ENCODE results near the gene CCHCR1. TPM values are rescaled to one million over a fixed set of nuclear protein-coding genes. Genes with fewer than 3 reads are reported as not detected.

CCHCR1 gene
- total and polyA plus RNA-seq, 9 of the 15 experiments (the other 6 are each of a cell fraction or from before 2014, with no cell fraction given): 1.2 to 47.3 (median 32.0) TPM

DNA sequence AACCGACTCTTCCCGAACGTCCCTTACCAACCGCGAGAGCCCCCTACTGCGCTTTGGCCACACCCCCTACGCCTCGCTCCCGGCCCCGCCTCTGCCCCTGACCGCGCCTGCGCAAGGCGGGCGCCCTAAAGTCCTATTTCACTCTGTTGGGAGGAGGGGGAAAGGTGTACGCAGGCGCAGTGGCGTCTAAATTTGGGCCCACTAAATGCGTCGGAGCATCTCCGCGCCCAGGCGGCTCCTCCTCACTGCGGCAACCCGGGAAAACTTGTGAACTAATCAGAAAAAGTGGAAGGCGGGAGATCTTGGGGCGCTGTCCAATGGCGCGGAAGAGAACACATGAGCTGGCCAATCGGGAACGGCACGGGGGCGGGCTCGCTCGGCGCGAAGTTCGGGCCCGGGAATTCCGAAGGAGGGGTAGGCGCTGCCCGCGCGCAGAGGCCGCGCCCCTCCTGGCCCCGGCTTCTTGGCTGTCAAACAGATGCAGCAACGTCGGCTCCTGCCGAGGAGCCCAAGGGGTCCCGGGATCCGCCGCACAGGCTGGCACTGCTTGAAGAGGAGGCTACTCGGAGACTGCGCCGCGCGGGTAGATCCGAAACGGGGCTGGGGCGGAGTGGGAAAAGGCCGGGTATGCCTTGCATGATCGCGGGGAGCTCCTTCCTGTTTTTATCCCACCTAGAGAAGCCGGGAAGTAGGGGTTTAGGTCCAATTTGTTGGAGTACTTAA is 699 bp upstream of the CCHCR1 start, which contains the start of gene TCF19 (continued):
- TF ChIP-seq GABPA (tag; conservative IDR thresholded peaks at IDR 0.05; ENCODE audit: low read depth) (no peak), ILF3 (IDR thresholded peaks at IDR 0.05; ENCODE audit: borderline replicate concordance) (no peak), ELF1 (tag; IDR thresholded peaks at IDR 0.05) (no peak), MTA1 (IDR thresholded peaks at IDR 0.05; ENCODE audit: borderline replicate concordance) (no peak), FOS (IDR thresholded peaks at IDR 0.05; ENCODE audit: extremely low read depth, insufficient read length) (peak; percentile 99), RBM25 (IDR thresholded peaks at IDR 0.05; ENCODE audit: low read depth, low read length, severe bottlenecking) (peak; percentile 99), TFAP4 (CRISPR knock-in tag; IDR thresholded peaks at IDR 0.05; ENCODE audit: borderline replicate concordance) (peak; percentile 79), MXD1 (CRISPR knock-in tag; IDR thresholded peaks at IDR 0.05; ENCODE audit: borderline replicate concordance, poor library complexity, severe bottlenecking) (no peak), EGR1 (conservative IDR thresholded peaks at IDR 0.05) (peak; percentile 95), NFIC (IDR thresholded peaks at IDR 0.05) (no peak), ZNF507 (tag; conservative IDR thresholded peaks at IDR 0.05) (no peak), ASH1L (IDR thresholded peaks at IDR 0.05; ENCODE audit: borderline replicate concordance, low read depth, partially characterized antibody) (peak; percentile 98), RB1 (IDR thresholded peaks at IDR 0.05; ENCODE audit: low read depth) (peak; percentile 98), HDAC1 (IDR thresholded peaks at IDR 0.05) (peak in 1 of 2 experiments; percentile 94; a peak in 2 of 4 replicates), KDM5B (IDR thresholded peaks at IDR 0.05; ENCODE audit: insufficient replicate concordance, low read depth, low read length) (no peak), NCOR1 (IDR thresholded peaks at IDR 0.05) (no peak), MYBL2 (IDR thresholded peaks at IDR 0.05; ENCODE audit: low read depth) (no peak; the same call in 1 of the 2 replicates), MYBL2 (CRISPR knock-in tag; IDR thresholded peaks at IDR 0.05; ENCODE audit: borderline replicate concordance) (no peak), PHF21A (IDR thresholded peaks at IDR 0.05; ENCODE audit: borderline replicate concordance, low read depth) (no peak), ZNF316 (IDR thresholded peaks at IDR 0.05) (no peak), BRF1 (IDR thresholded peaks at IDR 0.05; ENCODE audit: borderline replicate concordance, extremely low read depth, insufficient read length) (no peak), ZNF431 (CRISPR knock-in tag; IDR thresholded peaks at IDR 0.05) (no peak), HMG20B (CRISPR knock-in tag; IDR thresholded peaks at IDR 0.05) (no peak)
- TF ChIP-seq, protein P1, sequence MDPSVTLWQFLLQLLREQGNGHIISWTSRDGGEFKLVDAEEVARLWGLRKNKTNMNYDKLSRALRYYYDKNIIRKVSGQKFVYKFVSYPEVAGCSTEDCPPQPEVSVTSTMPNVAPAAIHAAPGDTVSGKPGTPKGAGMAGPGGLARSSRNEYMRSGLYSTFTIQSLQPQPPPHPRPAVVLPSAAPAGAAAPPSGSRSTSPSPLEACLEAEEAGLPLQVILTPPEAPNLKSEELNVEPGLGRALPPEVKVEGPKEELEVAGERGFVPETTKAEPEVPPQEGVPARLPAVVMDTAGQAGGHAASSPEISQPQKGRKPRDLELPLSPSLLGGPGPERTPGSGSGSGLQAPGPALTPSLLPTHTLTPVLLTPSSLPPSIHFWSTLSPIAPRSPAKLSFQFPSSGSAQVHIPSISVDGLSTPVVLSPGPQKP (CRISPR knock-in tag; IDR thresholded peaks at IDR 0.05): no peak
- TF ChIP-seq, protein P2, sequence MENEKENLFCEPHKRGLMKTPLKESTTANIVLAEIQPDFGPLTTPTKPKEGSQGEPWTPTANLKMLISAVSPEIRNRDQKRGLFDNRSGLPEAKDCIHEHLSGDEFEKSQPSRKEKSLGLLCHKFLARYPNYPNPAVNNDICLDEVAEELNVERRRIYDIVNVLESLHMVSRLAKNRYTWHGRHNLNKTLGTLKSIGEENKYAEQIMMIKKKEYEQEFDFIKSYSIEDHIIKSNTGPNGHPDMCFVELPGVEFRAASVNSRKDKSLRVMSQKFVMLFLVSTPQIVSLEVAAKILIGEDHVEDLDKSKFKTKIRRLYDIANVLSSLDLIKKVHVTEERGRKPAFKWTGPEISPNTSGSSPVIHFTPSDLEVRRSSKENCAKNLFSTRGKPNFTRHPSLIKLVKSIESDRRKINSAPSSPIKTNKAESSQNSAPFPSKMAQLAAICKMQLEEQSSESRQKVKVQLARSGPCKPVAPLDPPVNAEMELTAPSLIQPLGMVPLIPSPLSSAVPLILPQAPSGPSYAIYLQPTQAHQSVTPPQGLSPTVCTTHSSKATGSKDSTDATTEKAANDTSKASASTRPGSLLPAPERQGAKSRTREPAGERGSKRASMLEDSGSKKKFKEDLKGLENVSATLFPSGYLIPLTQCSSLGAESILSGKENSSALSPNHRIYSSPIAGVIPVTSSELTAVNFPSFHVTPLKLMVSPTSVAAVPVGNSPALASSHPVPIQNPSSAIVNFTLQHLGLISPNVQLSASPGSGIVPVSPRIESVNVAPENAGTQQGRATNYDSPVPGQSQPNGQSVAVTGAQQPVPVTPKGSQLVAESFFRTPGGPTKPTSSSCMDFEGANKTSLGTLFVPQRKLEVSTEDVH (IDR thresholded peaks at IDR 0.05; ENCODE audit: low read depth, partially characterized antibody): peak; percentile 96
